ENCODE data around the gene SUPT20H.

The SUPT20H gene

DNA sequence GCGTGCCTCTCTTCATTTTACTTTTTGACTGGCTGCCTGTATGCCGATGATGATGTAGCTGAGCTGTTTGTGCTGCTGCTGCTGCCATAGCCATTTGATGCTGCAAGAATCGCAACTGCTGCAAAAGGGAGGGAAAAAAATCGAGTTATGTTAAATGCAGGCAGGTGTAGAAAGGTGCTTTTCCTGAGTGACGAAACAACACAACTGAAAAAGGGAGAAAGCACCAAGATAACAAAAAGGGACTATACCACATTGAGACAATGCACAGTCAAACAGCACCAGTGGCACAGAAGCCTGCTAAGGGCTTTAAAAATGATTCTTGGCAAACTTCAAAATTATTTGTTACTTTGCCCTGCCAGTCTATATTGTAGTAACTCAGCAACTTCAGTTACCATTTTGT lies 49.8 kb downstream of the SUPT20H start:
- no peak for DNase-seq (ENCODE audit: extremely low read depth in 1 of 2, low read depth in 1 of 2)

DNA sequence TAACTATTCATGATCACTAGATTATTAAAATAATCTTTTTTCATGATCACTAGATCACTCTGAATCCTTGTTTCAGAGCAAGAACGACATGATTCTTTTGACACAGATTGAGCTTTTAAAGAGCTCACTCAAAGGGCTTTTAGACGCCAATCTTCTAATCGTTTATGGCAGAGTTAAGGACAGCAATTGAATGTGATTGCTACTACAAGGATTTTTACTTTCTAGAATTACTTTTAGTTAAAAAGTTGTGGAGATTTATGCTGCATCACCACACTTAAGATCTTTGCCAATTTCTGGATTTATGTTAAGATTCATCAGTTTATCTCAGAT lies 57.6 kb downstream of the SUPT20H start:
- no peak for DNase-seq (ENCODE audit: extremely low read depth in 1 of 2, low read depth in 1 of 2)

DNA sequence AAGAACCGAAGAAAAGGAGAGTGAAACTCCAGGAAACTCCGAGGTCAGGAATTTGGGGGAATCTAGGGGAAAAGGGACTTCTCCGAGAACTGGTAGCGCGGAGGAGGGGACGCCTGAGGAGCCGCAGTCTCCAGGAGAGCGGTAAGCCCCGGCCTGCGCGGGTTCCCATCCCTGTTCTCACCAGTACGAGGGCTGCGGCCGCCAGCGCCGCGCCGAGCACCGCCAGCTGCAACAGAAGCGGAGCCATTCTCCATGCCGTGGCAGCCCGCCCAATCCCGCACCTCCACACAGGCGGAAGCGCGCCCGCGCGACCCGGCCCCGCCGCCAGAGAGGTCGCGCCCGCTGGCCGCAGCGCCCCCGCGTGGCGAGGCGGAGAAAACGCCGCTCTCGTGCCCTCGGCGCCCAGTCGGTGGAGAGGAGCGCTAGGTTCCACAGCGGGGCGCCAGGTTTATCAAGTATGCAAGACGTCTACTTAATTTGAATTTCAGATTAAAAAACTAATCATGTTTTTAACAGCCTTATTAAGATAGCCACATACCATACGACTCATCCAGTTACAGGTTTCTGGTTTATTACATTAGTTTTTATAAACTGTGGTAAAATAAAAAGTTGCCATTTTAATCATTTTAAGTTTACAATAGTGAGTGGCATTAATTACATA lies 60.3 kb downstream of the SUPT20H start, which contains the start of gene ALG5:
ALG5 (minus strand) TSS at position 287 of the 661 bp plus-strand sequence; CDS start at position 247, 40 bp downstream.
- peak; percentile 74 to 89 for DNase-seq (ENCODE audit: extremely low read depth in 1 of 2, low read depth in 1 of 2)

DNA sequence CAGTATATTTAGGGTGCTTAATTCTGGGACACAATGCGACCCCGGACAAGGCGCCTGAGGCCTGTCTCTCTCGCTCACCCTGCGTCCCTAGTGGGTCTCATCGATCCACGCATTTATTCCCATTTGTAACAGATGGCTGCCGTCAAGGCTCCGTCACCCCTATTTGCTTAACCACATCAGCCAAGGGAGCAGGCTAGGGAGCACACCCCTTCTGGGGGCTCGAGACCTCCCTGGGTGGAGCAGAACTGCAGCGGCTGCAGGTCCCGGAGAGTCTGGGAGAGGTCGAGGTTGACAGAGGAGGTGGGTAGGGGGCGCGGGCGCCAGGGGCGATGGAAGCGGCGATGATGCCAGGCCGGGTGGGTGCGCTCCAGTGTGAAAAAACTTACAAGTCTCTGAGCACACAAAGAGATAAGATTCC lies 60.9 kb downstream of the SUPT20H start:
- DNase-seq (ENCODE audit: extremely low read depth in 1 of 2, low read depth in 1 of 2) = no peak

DNA sequence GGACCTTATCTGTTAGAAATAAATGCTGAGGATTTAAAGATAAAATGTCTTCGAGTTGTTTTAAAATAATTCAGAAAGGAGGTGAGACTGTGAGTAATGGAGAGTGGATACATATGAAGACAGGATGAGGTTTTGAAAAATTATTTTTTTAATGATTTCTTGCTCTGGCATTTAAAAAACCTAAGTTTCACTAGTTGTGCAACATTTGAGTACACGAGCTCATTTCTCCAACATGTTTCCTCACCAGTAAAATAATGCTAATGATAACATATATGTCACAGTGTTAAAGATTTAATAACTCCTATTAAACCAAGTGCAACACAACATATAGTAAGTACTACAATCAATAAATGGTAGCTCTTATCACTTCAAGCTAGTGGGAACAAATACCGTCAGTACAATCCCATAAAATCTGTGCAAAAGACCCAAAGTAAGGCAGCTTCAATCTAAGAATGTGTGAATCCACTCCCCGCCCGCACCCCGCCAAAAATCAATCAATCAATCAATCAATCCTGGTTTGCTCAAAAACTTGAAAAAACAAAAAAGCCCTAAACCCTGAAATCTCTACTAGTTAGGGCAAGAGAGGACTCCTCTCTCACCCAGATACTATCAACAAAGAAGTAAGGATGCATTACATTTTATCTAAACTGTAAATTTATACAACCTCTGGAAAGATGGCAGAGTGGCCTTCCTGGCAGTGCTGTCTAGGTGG lies 61.6 kb downstream of the SUPT20H start:
- no peak for DNase-seq (ENCODE audit: extremely low read depth in 1 of 2, low read depth in 1 of 2)

DNA sequence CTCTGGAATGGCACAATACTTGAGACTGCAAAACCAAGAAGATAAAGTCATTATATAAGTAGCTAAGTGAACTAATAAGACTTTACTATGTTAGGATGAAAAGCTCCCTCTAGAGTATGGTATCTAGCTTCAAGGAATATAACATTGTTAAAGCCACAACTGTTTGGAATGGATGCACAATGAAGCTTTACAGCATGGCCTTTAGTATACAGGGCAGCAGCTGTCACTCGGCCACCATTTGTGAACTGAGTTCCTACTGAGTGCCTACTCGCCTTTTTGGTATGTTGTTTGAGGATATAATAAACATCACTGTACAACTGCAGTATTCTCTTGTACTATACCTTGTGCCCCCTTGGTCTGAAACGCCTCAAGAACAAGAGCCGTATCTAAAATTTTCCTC lies 67.1 kb downstream of the SUPT20H start:
- DNase-seq (ENCODE audit: extremely low read depth in 1 of 2, low read depth in 1 of 2) = no peak

DNA sequence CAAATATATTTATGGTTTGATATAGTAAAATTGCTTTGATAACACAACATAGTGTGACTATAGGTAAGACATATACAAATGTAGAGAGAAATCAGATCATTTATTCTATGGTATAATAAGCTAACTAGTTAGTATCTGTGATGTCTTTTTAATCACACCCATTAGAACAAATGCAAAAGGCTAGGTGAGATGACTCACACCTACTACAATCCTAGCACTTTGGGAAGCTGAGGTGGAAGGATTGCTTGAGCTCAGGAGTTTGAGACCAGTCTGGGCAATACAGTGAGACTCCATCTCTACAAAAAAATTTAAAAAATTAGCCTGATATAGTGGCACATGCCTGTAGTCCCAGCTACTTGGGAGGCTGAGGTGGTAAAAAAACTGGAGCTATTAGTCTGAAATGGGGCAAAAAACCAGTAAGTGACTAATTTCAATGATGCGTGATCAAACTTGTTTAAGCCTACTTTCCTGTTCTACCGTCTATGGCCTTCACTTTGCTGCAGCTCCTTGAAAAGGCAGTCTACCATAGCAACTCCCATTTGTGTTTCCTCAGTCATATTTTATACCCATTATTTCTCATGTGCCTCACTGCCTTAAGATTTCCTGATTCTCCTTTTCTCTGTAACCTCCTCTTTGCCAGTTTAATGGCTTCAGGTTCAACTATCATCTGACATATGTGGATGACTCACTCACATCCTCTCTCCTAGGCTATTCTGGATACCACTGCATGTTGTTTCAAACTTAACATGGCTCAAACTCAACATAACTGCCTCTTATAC lies 72.8 kb downstream of the SUPT20H start:
- no peak for DNase-seq (ENCODE audit: extremely low read depth in 1 of 2, low read depth in 1 of 2)

DNA sequence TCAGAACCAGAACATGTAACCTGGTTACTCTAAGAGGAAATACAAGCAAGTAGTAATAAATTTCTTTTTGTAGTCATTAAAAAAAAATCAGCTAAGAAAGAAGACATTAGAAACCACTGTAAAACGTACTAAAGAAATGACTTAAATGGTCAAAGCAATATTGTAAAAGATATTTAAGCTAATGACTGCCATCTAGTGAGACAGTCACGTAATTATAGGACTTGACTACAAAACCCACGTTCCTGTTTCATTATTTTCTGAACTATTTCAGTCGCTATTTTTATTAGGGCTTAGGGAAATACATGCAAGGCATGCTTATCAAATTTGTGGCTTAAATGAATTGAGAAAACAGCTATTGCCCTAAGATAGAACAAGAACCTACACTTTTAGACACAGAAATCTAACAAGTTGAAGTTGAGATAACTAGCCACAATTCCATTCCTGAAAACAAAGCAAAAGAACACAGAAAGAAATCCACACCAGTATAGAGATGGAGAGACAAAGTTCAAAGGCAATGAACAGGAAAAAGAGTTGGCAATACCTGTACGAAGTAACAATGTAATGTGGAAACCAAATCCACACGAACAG lies 78.2 kb downstream of the SUPT20H start:
- no peak for DNase-seq (ENCODE audit: extremely low read depth in 1 of 2, low read depth in 1 of 2)

DNA sequence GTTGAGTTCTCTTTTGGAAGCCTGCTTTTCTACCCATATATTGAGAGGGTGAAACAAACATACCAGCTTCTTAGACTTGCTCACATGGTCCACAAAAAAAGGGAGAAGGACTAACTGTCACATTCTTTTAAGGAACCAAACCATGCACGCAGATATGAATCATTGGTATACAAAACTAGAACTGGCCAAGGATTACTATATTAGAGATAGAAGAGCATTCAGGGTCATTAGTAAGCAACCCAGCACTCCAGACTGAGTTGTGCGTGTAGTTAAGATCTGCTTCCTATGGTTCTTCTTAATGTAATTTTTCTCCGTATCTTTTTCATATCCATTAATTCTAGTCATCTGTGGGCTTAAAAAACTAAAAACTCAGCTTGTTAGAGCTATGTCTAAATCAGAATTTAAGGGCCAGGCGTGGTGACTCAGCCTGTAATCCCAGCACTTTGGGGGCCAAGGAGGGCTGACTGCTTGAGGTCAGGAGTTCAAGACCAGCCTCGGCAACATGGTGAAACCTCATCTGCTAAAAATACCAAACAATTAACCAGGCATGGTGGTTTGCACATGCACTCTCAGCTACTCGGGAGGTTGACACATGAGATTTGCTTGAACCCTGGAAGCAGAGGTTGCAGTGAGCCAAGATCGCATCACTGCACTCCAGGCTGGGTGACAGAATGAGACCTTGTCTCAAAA lies 80.0 kb downstream of the SUPT20H start:
- no peak for DNase-seq (ENCODE audit: extremely low read depth in 1 of 2, low read depth in 1 of 2)

DNA sequence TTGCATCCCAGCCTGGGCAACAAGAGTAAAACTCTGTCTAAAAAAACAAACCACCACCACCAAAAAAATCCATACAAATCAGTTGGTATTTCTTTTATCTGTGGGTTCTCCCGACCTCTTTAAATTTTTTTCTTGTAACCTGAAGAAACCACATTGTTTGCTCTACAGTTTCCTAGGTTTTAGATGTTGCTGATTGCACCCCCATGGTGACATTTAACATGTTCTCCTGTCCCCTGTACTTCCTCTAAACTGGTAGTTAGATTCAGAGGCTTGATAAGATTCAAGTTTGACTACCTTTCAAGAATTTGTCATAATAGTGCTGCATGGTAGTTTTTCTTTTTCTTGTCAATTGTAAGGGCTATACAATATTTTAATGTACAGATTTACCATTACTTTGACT lies 84.3 kb downstream of the SUPT20H start:
- DNase-seq (ENCODE audit: extremely low read depth in 1 of 2, low read depth in 1 of 2) = no peak

DNA sequence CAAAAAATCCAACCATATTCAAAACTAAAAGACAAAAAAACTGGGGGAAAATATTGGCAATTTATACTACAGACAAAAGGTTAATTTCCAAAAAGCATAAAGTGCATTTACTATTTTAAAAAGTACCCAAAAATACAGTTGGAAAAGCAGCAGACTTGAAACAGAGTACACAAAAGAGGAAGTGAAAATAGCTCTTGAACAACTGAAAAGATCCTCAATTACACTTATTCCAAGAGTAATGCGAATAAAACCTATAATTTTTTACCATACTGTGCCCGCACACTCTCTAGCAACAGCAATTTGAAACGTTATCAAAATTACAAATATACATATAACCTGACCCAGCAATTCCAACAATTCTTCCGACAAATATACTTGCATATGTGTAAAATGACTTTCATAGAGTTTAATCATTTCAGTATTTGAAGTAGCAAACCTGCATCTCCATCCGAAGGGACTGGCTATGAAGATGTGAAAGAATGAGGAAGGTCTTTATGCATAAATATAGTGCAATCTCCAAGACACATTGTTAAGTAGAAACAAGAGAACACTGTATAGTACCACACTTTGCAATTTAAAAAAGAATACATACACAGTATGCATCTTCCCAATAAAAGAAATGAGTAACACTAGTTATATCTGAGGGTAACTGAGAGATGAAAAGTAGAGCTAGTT lies 85.7 kb downstream of the SUPT20H start:
- DNase-seq (ENCODE audit: extremely low read depth in 1 of 2, low read depth in 1 of 2) = no peak

DNA sequence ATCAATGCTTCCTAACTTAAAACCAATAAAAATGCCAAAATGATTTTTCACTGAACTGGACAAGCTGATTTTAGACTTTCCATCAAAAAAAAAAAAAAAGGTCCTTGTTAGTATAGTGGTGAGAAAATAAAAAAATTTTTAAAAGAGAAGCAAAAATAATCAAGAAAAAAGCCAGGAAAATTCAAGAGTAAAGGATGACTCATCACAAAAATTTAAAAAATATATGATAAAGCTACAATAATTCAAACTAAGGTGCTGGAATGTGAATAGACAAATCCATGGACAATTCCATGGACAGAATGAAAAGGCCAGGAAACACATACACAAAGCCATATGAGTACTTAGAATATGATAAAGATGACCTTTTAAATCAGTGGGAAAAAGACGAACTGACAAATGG lies 86.5 kb downstream of the SUPT20H start:
- no peak for DNase-seq (ENCODE audit: extremely low read depth in 1 of 2, low read depth in 1 of 2)

DNA sequence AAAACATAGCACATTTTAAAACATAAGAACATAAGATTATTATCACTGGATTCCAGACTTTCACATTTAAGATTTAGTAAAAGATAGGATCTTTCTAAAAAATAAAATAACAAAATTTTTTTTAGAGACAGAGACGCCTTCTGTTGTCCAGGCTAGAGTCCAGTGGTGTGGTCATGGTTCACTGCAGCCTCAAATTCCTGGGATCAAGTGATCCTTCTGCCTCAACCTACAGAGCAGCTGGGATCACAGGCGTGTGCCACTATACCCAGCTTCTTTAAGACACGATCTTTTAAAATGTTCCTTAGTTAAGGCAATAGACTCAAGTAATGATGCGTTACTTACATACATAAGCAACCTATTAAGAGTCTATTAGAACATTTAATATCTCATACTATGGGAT lies 93.1 kb downstream of the SUPT20H start:
- no peak for DNase-seq (ENCODE audit: extremely low read depth in 1 of 2, low read depth in 1 of 2)

DNA sequence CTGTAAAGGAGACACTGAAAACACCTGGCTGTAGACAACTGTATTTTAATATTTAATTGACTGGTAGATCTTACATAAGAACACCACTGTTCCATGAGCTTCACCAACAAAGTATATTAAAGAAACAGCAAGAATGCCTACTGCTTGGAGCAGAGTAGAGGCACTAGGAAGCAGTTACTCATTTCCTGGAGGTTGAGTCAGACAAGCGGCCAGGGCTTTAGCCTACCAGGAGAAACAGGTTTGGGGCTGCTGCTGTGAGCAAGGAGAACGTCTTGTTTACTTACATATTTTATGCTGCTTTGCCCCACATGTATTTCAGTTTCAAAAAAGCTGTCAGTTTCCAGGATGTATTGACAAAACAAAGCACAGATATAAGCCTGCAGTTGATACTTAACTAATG lies 93.7 kb downstream of the SUPT20H start:
- no peak for DNase-seq (ENCODE audit: extremely low read depth in 1 of 2, low read depth in 1 of 2)

DNA sequence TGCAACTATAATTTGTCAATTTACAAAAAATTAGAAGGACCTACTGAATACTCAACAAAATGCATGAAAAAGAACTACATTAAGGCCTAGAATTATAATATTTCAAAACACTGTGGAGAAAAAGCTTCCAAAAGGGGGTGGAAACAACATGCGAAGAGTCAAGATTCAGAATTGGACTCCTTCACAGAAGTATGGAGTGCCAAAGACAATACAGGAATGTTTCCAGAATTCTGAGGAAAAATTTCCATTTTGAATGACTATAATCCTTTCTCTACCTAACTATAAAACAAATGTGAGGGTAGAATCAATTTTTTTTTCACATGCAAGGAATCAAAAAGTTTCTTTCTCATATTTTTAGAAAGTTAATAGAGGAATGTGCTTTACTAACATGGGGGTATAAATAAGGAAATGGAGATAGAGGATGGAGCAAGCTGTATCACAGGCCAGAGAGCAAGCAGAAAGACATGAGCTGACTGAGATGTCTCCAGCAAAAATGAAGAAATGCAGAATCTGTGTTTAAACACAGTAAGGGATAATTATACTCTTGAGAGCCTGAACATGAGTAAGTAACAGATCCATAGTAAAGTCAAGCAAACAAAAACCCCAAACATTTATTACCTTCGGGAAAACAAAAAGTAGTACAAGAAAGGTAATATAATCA lies 99.9 kb downstream of the SUPT20H start:
- no peak for DNase-seq (ENCODE audit: extremely low read depth in 1 of 2, low read depth in 1 of 2)

Measured in stimulated activated CD8-positive, alpha-beta memory T cell treated with anti-CD3 and anti-CD28 coated beads, Interleukin-7, amount 100 ng/mL, for 48 hours (primary cell).